H9 (cell line): ENCODE data around the gene B3GALT4. TPM values are rescaled to one million over a fixed set of nuclear protein-coding genes. Genes with fewer than 3 reads are reported as not detected.

Experiments used
- DNase-seq: peaks from one replicate; pipeline ENCODE4 v3.0.0-alpha.2; 2017
- H2AFZ ChIP-seq: one replicate; pipeline ENCODE4 v1.6.1; 2013; ENCODE audit warnings: mild to moderate bottlenecking, low read length, control low read depth, moderate library complexity
- H2AK5ac ChIP-seq: 2 replicates; pipeline ENCODE4 v1.6.1; 2013; ENCODE audit warnings: low read length, control low read depth, mixed read lengths; ENCODE audit not compliant: insufficient read length
- H2BK120ac ChIP-seq: one replicate; pipeline ENCODE4 v1.6.1; 2013; ENCODE audit warnings: low read depth, mild to moderate bottlenecking, low read length, control low read depth, inconsistent platforms; ENCODE audit not compliant: poor library complexity, severe bottlenecking
- H2BK12ac ChIP-seq: 2 replicates; pipeline ENCODE4 v1.6.1; 2013; ENCODE audit warnings: low read length, control low read depth, mixed read lengths, low read depth; ENCODE audit not compliant: insufficient read length
- H2BK15ac ChIP-seq: 2 replicates; pipeline ENCODE4 v1.6.1; 2013; ENCODE audit warnings: low read depth, low read length, control low read depth
- H2BK20ac ChIP-seq: one replicate; pipeline ENCODE4 v1.6.1; 2013; ENCODE audit warnings: low read depth, mild to moderate bottlenecking, low read length, control low read depth, inconsistent platforms; ENCODE audit not compliant: poor library complexity, severe bottlenecking
- H2BK5ac ChIP-seq: 2 replicates; pipeline ENCODE4 v1.6.1; 2013; ENCODE audit warnings: low read length, control low read depth, mixed read lengths; ENCODE audit not compliant: insufficient read length
- H3K14ac ChIP-seq: 2 replicates; pipeline ENCODE4 v1.6.1; 2013; ENCODE audit warnings: low read length, control low read depth; ENCODE audit not compliant: insufficient read depth
- H3K18ac ChIP-seq: 2 replicates; pipeline ENCODE4 v1.6.1; 2013; ENCODE audit warnings: low read depth, mild to moderate bottlenecking, mixed read lengths, low read length, control low read depth; ENCODE audit not compliant: insufficient read length
- H3K23ac ChIP-seq: 2 replicates; pipeline ENCODE4 v1.6.1; 2013; ENCODE audit warnings: low read length, control low read depth, mixed read lengths, low read depth; ENCODE audit not compliant: insufficient read length
- H3K23me2 ChIP-seq: 2 replicates; pipeline ENCODE4 v1.6.1; 2013; ENCODE audit warnings: low read depth, mild to moderate bottlenecking, mixed read lengths, low read length, control low read depth; ENCODE audit not compliant: insufficient read length, poor library complexity, severe bottlenecking
- H3K27ac ChIP-seq: 2 replicates; pipeline ENCODE4 v1.5.1; 2013; ENCODE audit warnings: low read length, control low read depth, mixed read lengths, low read depth; ENCODE audit not compliant: insufficient read length
- H3K27me3 ChIP-seq: 2 replicates; pipeline ENCODE4 v1.6.1; 2013; ENCODE audit warnings: low read length, control low read depth, inconsistent platforms; ENCODE audit not compliant: insufficient read depth
- H3K4ac ChIP-seq: 2 replicates; pipeline ENCODE4 v1.6.1; 2013; ENCODE audit warnings: low read depth, mild to moderate bottlenecking, control low read depth, inconsistent platforms, low read length, moderate library complexity
- H3K4me1 ChIP-seq: 2 replicates; pipeline ENCODE4 v1.6.1; 2013; ENCODE audit warnings: low read length, control low read depth, inconsistent platforms; ENCODE audit not compliant: insufficient read depth
- H3K4me2 ChIP-seq: 2 replicates; pipeline ENCODE4 v1.6.1; 2013; ENCODE audit warnings: low read length, control low read depth, mixed read lengths; ENCODE audit not compliant: insufficient read length, insufficient read depth
- H3K56ac ChIP-seq: 2 replicates; pipeline ENCODE4 v1.6.1; 2013; ENCODE audit warnings: low read depth, mild to moderate bottlenecking, mixed read lengths, low read length, control low read depth; ENCODE audit not compliant: insufficient read length
- H3K79me1 ChIP-seq: 2 replicates; pipeline ENCODE4 v1.6.1; 2013; ENCODE audit warnings: low read depth, mild to moderate bottlenecking, moderate library complexity, low read length, control low read depth, inconsistent platforms; ENCODE audit not compliant: insufficient read depth, poor library complexity, severe bottlenecking
- H3K79me2 ChIP-seq: 2 replicates; pipeline ENCODE4 v1.6.1; 2013; ENCODE audit warnings: low read length, control low read depth, inconsistent platforms; ENCODE audit not compliant: insufficient read depth
- H3K9ac ChIP-seq: 2 replicates; pipeline ENCODE4 v1.6.1; 2013; ENCODE audit warnings: low read length, control low read depth, mixed read lengths; ENCODE audit not compliant: insufficient read length; ENCODE audit errors: extremely low read depth
- H3K9me3 ChIP-seq: one replicate; pipeline ENCODE4 v1.6.1; 2013; ENCODE audit warnings: low read depth, low read length, inconsistent platforms; ENCODE audit not compliant: control insufficient read depth
- H3T11ph ChIP-seq: one replicate; pipeline ENCODE4 v1.6.1; 2013; ENCODE audit warnings: mild to moderate bottlenecking, low read length, control low read depth, inconsistent platforms
- H4K20me1 ChIP-seq: one replicate; pipeline ENCODE4 v1.6.1; 2013; ENCODE audit not compliant: control insufficient read depth, insufficient read length, insufficient read depth
- H4K5ac ChIP-seq: 2 replicates; pipeline ENCODE4 v1.6.1; 2013; ENCODE audit warnings: low read depth, mild to moderate bottlenecking, mixed read lengths, low read length, control low read depth; ENCODE audit not compliant: insufficient read length
- H4K8ac ChIP-seq: replicated peaks from 2 replicates; pipeline ENCODE4 v1.6.1; 2013; ENCODE audit warnings: low read length, control low read depth, mixed read lengths, low read depth; ENCODE audit not compliant: insufficient read length
- H4K91ac ChIP-seq: 2 replicates; pipeline ENCODE4 v1.6.1; 2013; ENCODE audit warnings: low read depth, mild to moderate bottlenecking, moderate library complexity, mixed read lengths, low read length, control low read depth; ENCODE audit not compliant: insufficient read length
- H3K27ac Mint-ChIP-seq, 3 experiments: 2 replicates in 2 of 3; 3 replicates in 1 of 3; pipeline ENCODE4 v1.8.0; 2020 to 2021; ENCODE audit warnings: mixed read lengths in 3 of 3, mild to moderate bottlenecking in 1 of 3, moderate library complexity in 1 of 3
- H3K27me3 Mint-ChIP-seq: 2 replicates; pipeline ENCODE4 v1.8.0; 2021; ENCODE audit warnings: low read depth, mild to moderate bottlenecking, moderate library complexity, mixed read lengths
- H3K36me3 Mint-ChIP-seq, 3 experiments: 2 replicates in 2 of 3; 3 replicates in 1 of 3; pipeline ENCODE4 v1.8.0; 2020 to 2021; ENCODE audit warnings: low read depth in 3 of 3, mixed read lengths in 3 of 3; ENCODE audit not compliant: insufficient read depth in 1 of 3
- H3K4me1 Mint-ChIP-seq, 2 experiments: 2 replicates each; pipeline ENCODE4 v1.8.0; 2020; ENCODE audit warnings: mixed read lengths in 2 of 2
- H3K4me3 Mint-ChIP-seq, 2 experiments: 2 replicates in 1 of 2; 3 replicates in 1 of 2; pipeline ENCODE4 v1.8.0; 2020 to 2021; ENCODE audit warnings: mild to moderate bottlenecking in 2 of 2, mixed read lengths in 2 of 2, moderate library complexity in 1 of 2
- H3K9me3 Mint-ChIP-seq, 2 experiments: 2 replicates in 1 of 2; 3 replicates in 1 of 2; pipeline ENCODE4 v1.8.0; 2020; ENCODE audit warnings: mild to moderate bottlenecking in 2 of 2, mixed read lengths in 2 of 2, moderate library complexity in 1 of 2
- CTCF ChIP-seq: fragments of 200-600 bp; sonication (generic); conservative IDR thresholded peaks from 3 replicates; pipeline ENCODE4 v1.8.0; 2021; ENCODE audit warnings: antibody characterized with exemption, mild to moderate bottlenecking
- WGBS: extraction: QIAGEN DNeasy Blood & Tissue Kit; methylation state at CpG from one replicate; pipeline ENCODE4 v1.1.7; 2013; ENCODE audit warnings: missing lambda C conversion rate, low lambda C conversion rate, mixed read lengths; ENCODE audit not compliant: insufficient read length; ENCODE audit errors: extremely low coverage; 5-methylcytosine and 5-hydroxymethylcytosine counted together
- total RNA-seq: library from RNA; stranded (reverse); gene quantifications from 2 replicates; pipeline ENCODE4 v1.2.1, GENCODE V29; 2021

Gene B3GALT4
- total RNA-seq, 1 experiment from 2014 or later = 3.2 TPM

DNA sequence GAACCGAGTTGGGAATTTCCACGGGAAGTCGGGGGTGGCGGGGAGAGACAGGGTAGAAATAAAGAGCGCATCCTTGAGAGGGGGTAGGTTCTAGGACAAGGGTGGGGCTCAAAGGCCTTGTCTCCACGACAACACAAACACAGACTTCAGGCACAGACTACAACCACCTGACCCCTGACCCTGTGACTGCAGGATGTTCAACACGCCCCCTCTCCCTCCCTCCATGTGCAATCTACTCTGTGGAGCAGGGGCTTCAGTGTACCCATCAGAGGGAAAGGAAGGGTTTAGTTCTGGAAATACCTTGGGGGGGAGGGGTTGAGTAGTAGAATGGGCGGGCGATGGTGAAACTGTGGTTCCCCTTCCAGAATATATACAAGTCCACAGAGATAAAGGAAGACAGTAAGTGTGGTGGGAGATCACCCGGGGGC, 37.6 kb downstream of the B3GALT4 start:
- no peak overlapping the region for H2BK15ac ChIP-seq
- no peak overlapping the region for H2BK5ac ChIP-seq
- H3K23ac ChIP-seq = no peak overlapping the region
- no peaks in the 10 kb centered on the region for H3K27me3 ChIP-seq
- H3K4me1 ChIP-seq = no peaks in the 10 kb centered on the region
- no peaks in the 10 kb centered on the region; the same call in 1 of the 2 replicates for H3K79me2 ChIP-seq
- H3T11ph ChIP-seq = no peak overlapping the region
- H2BK20ac ChIP-seq = no peak overlapping the region
- no peaks in the 10 kb centered on the region; the same call in 1 of the 2 replicates for H3K27me3 Mint-ChIP-seq
- H3K9me3 ChIP-seq = no peaks in the 10 kb centered on the region
- no peak overlapping the region for H3K56ac ChIP-seq
- H4K8ac ChIP-seq = no peak overlapping the region
- WGBS = no CpG with 5 or more reads among the region's 10 CpGs
- peak overlapping the region; percentile 39 for H3K18ac ChIP-seq
- H3K27ac Mint-ChIP-seq = peak overlapping the region in 1 of 3 experiments; percentile 68; a peak in 1 of 7 replicates
- H3K27ac ChIP-seq = no peak overlapping the region
- no peaks in the 10 kb centered on the region for H3K9me3 Mint-ChIP-seq
- no peak overlapping the region for H2AK5ac ChIP-seq
- H2BK120ac ChIP-seq = no peak overlapping the region
- no peak overlapping the region for H2AFZ ChIP-seq
- no peak overlapping the region for H3K4ac ChIP-seq
- H3K4me2 ChIP-seq = peak overlapping the region; percentile 92
- no peak overlapping the region for H4K5ac ChIP-seq
- H3K23me2 ChIP-seq = peaks cover 31% of the 10 kb centered on the region
- peaks cover 7 to 27% (median 19%) of the 10 kb centered on the region in 3 experiments; a peak in 6 of 7 replicates for H3K36me3 Mint-ChIP-seq
- TF ChIP-seq CTCF = no peak
- no peaks in the 10 kb centered on the region for H4K20me1 ChIP-seq
- peak overlapping the region; percentile 83 to 97 for H3K4me3 Mint-ChIP-seq
- no peak overlapping the region for H4K91ac ChIP-seq
- no peak overlapping the region for H3K9ac ChIP-seq
- H3K79me1 ChIP-seq = no peaks in the 10 kb centered on the region
- peaks cover 42 to 46% of the 10 kb centered on the region in 2 experiments for H3K4me1 Mint-ChIP-seq
- DNase-seq = peak; percentile 77
- no peak overlapping the region for H2BK12ac ChIP-seq
- peak overlapping the region; percentile 49; the same call in 1 of the 2 replicates for H3K14ac ChIP-seq
